Activated CD4-positive, alpha-beta T cell treated with anti-CD3 and anti-CD28 coated beads, Interleukin-2, amount 10 ng/mL, durations not matched to agents 24 days and 14 days (primary cell): Measurements from ENCODE around the gene CNNM1. TPM values are rescaled to one million over a fixed set of nuclear protein-coding genes. Genes with fewer than 3 reads are reported as not detected.

Source experiments
- DNase-seq: peaks from one replicate; pipeline ENCODE4 v3.0.0; 2022
- H3K27ac Mint-ChIP-seq: one replicate; pipeline ENCODE4 v1.8.0; 2022; ENCODE audit warnings: mild to moderate bottlenecking, mixed read lengths
- H3K27me3 Mint-ChIP-seq: one replicate; pipeline ENCODE4 v1.8.0; 2022; ENCODE audit warnings: mixed read lengths
- H3K36me3 Mint-ChIP-seq: one replicate; pipeline ENCODE4 v1.8.0; 2022; ENCODE audit warnings: low read depth, mild to moderate bottlenecking, mixed read lengths
- H3K4me1 Mint-ChIP-seq: one replicate; pipeline ENCODE4 v1.8.0; 2021; ENCODE audit warnings: mixed read lengths
- H3K4me3 Mint-ChIP-seq: one replicate; pipeline ENCODE4 v1.8.0; 2022; ENCODE audit warnings: mild to moderate bottlenecking, moderate library complexity, mixed read lengths
- H3K9me3 Mint-ChIP-seq: one replicate; pipeline ENCODE4 v1.8.0; 2021; ENCODE audit warnings: mixed read lengths
- intact Hi-C: fragments of 100-400 bp; cut with micrococcal nuclease; formaldehyde crosslinking; loops from one replicate; pipeline ENCODE4 v1.15.1; 2023
- total RNA-seq: library from RNA; stranded (reverse); gene quantifications from 2 replicates; pipeline ENCODE4 v1.2.3, GENCODE V29; 2022

Gene CNNM1
- total RNA-seq, 1 donor from 2014 or later: 0.44 TPM

- H3K4me1 Mint-ChIP-seq: no peaks in the 10 kb centered on the region
- no peaks in the 10 kb centered on the region for H3K9me3 Mint-ChIP-seq
- intact Hi-C loops: no loop called here
- H3K4me3 Mint-ChIP-seq: no peak overlapping the region
- H3K27me3 Mint-ChIP-seq: peaks cover 11% of the 10 kb centered on the region
- DNase-seq: no peak
- H3K36me3 Mint-ChIP-seq: no peaks in the 10 kb centered on the region
- H3K27ac Mint-ChIP-seq: no peak overlapping the region
Measured at GRCh38 chr10:99442394-99442793, 113.2 kb downstream of the CNNM1 start.

- no peak overlapping the region for H3K27ac Mint-ChIP-seq
- no peaks in the 10 kb centered on the region for H3K9me3 Mint-ChIP-seq
- intact Hi-C loops: no loop called here
- no peak overlapping the region for H3K4me3 Mint-ChIP-seq
- DNase-seq: no peak
- H3K36me3 Mint-ChIP-seq: no peaks in the 10 kb centered on the region
- peaks cover 14% of the 10 kb centered on the region for H3K27me3 Mint-ChIP-seq
- H3K4me1 Mint-ChIP-seq: no peaks in the 10 kb centered on the region
Measured at GRCh38 chr10:99443500-99443899, 114.3 kb downstream of the CNNM1 start.

Other genes with a start within 250 kb of the CNNM1 start
- gene HPSE2, start 93.5 kb upstream of the CNNM1 start, total RNA-seq: not detected in 2 replicates
- gene GOT1, start 101.3 kb downstream of the CNNM1 start, total RNA-seq: 37.2 and 38.0 TPM in 2 replicates
- not detected in 2 replicates for gene NKX2-3, start 203.6 kb downstream of the CNNM1 start, total RNA-seq